Stimulated activated CD8-positive, alpha-beta memory T cell treated with anti-CD3 and anti-CD28 coated beads, Interleukin-2, amount 100 ng/mL, for 48 hours (primary cell): ENCODE results near the gene RNF128.

Source experiments
- DNase-seq, 2 donors: peaks; one replicate each; pipeline ENCODE4 v3.0.0-alpha.2; 2020; ENCODE audit warnings: low read depth in 2 of 2

Gene RNF128, protein sequence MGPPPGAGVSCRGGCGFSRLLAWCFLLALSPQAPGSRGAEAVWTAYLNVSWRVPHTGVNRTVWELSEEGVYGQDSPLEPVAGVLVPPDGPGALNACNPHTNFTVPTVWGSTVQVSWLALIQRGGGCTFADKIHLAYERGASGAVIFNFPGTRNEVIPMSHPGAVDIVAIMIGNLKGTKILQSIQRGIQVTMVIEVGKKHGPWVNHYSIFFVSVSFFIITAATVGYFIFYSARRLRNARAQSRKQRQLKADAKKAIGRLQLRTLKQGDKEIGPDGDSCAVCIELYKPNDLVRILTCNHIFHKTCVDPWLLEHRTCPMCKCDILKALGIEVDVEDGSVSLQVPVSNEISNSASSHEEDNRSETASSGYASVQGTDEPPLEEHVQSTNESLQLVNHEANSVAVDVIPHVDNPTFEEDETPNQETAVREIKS

GRCh38 chrX:106726485-106727437 is at the start of gene RNF128:
TSS of gene RNF128 (plus strand) at chrX:106726701. CDS start at chrX:106726914, 213 bp downstream.
- no peak for DNase-seq

GRCh38 chrX:106680716-106681115 is 45.8 kb upstream of the RNF128 start:
- DNase-seq, result no peak

DNA sequence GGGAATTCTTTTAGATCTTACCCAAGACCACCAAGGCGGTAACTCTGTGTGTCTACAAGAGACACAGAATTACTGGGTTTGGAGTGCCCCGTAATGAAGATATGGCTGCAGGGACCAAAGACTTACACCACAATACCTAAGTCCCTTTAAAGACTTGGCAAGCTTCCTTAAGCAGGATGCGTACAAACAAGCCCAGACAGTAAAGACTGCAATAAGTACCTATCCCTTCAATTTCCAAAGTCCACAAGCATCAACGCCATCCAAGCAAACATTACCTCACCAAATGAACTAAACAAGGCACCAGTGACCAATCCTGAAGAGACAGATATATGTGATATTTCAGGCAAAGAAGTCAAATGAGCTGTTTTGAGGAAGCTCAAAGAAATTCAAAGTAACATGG is 42.3 kb upstream of the RNF128 start:
- DNase-seq, result no peak

GRCh38 chrX:106692425-106693065 is 34.0 kb upstream of the RNF128 start:
- DNase-seq, result no peak

DNA sequence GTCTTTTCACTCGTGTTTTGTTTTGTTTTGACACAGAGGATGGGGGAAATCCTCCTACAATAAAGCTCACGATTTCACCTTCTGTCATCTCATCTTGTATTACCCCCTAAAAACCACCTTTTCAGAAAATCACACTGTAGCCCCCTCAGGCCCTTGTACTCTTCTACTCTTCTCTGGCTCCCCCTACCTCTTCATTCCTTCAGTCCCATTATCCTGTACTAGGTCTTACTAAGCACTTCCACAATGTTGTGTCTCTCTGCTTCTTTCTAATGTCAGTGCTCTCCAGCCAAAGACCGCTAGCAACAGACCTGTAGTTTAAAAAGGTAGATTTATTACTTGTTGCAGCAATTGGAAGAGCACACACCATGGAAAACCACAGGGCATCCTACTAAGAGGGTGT is 30.0 kb upstream of the RNF128 start:
- no peak for DNase-seq

GRCh38 chrX:106698693-106699092 is 27.8 kb upstream of the RNF128 start:
- DNase-seq, result no peak

DNA sequence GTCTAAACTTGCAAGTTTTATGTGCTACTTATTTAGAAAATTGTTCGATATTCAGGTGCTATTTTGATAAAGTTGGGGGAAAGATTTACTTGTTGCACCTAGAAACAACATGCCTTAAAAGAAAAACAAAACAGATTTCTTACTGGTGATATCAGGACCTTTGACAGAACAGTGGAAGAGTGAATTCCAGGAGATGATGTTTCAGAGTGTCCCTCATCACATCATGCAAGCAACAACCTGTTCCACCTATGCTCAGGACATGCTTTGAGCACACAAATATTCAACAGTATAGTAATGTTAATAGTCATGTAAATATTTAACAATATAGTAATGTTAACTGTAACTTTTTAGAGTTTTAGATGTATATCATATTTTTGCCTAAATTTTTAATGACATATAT is 23.9 kb upstream of the RNF128 start:
- no peak for DNase-seq

- no peak for DNase-seq
These were observed 20.0 kb upstream of the RNF128 start for GRCh38 chrX:106706466-106706865.

- DNase-seq, result no peak
These were observed 18.6 kb upstream of the RNF128 start for GRCh38 chrX:106707771-106708454.

GRCh38 chrX:106710771-106711170 is 15.7 kb upstream of the RNF128 start:
- DNase-seq, result no peak

DNA sequence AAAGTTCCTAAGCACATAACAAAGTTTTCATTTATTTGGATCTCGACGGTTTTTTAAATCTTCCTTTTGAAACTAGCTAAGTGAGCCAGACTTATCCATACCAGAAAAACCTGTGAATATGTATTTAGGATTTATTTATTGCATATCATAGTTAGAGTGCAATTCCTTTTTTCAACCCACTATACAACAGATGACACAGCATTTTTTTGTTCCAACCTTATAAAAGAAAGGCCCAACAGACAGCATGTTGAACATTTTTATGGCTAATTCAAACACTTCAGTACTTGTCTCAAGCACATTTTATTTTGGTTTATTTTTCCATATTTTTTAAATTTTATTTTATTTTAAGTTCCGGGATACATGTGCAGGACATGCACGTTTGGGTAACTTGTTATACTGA is 15.1 kb upstream of the RNF128 start:
- DNase-seq, result no peak

DNA sequence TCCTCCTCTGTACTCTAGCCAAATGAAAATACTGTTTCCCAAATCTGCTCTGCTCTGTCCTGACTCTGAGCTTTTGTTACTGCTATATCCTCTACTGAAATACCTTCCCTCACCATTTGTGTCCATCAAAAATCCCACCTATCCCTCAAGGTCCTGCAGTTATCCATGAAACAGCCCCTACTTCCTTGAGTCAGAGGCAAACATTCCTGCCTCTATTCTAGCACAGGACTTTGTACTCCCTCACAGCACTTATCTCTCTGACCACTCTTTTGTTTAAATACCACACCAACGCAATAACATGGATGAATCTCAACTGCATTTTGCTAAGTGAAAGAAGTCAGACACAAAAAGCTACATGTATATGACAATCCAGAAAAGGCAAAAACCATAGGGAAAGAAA is 10.5 kb upstream of the RNF128 start:
- no peak for DNase-seq

- no peak for DNase-seq
These were observed 10.0 kb upstream of the RNF128 start for GRCh38 chrX:106716463-106716862.

- DNase-seq, result no peak
These were observed 7.8 kb upstream of the RNF128 start for GRCh38 chrX:106718709-106719108.

DNA sequence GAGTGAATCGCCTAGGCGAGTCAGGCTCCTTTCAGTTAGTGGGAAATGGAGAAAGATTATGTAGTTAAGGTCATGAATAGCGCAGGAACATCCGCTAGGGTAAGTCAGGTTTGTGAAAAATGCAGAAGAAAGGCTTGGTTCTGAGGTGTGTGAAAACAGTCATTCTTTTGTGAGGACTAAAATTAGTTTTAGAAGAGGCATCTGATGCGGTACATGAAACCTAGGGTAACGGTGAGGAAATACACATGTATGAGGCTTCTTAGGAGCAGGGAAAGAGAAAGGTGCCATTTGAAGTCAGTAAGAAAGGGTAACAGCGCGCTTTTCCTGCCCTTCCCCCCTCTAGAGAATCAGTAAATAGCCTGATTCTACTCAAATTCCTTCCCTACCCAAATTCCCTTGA is 570 bp upstream of the RNF128 start:
- no peak for DNase-seq

DNA sequence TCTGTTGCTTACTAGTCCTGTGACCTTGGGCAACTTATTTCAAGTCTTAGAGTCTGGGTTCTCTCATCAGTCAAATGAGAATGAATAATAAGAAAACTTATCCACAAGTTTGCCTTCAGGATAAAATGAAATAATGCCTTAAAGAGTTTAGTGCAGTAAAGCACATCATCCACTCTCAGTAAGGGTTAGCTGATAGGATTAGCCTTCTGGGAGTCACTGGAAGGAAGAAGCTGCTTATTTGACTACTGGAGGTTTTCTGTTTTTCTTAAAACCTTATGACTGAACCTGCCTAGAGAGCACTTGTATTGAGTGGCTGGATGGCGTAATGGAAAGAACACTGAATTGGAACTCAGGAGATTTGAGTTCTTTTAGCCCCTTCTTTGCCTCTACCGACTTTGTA is 1.8 kb downstream of the RNF128 start:
- no peak for DNase-seq

- no peak for DNase-seq
These were observed 3.9 kb downstream of the RNF128 start for GRCh38 chrX:106730401-106730800.

GRCh38 chrX:106731590-106731989 is 5.1 kb downstream of the RNF128 start:
- DNase-seq, result no peak

GRCh38 chrX:106734827-106735226 is 8.3 kb downstream of the RNF128 start:
- DNase-seq, result no peak

DNA sequence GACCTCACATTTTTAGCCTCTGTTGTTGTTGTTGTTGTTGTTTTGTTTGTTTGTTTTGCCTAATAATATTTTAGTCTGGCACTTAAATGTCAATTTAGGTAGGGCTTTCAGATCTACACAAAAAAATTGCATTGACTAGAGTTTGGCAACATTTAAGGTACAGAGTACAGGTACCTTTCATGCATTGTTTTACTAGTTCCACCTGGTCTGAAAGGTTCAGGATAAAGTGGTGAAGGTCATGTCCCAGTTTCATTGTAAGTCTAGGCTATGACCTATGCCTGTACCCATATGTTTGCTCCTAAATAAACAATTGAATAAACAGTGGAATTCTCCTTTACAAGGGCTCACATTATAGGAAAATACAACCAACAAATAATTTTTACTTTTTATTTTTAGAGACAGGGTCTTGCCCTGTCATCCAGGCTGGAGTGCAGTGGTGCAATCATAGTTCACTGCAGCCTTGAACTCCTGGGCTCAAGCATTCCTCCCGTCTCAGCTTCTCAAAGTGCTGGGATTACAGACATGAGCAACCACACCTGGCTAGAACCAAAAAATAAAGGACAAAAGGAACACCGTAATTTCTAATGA is 13.8 kb downstream of the RNF128 start:
- DNase-seq, result no peak

DNA sequence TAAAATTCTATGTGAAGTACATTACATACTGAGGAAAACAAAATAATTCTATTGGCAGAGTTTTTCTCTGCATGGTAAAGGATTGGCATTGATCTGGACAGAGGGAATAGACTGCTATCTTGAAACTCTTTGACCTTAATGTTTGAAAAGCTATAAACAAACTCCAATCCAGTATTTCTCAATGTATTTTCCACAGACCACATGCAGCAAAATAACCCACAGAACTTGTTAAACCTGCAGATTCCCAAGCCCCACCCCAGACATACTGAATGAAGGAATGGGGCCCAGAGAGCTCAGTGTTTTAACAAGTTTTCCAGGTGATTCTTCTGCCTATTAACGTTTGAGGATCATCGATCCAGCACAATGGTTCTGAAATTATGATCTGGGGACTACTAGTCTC is 15.7 kb downstream of the RNF128 start:
- DNase-seq, result no peak
